ENCODE results near the gene DYNC1I1. TPM values are rescaled to one million over a fixed set of nuclear protein-coding genes. Genes with fewer than 3 reads are reported as not detected.

Gene DYNC1I1
- total and polyA plus RNA-seq, 2 experiments from 2014 or later, result 20.6 to 24.4 TPM

DNA sequence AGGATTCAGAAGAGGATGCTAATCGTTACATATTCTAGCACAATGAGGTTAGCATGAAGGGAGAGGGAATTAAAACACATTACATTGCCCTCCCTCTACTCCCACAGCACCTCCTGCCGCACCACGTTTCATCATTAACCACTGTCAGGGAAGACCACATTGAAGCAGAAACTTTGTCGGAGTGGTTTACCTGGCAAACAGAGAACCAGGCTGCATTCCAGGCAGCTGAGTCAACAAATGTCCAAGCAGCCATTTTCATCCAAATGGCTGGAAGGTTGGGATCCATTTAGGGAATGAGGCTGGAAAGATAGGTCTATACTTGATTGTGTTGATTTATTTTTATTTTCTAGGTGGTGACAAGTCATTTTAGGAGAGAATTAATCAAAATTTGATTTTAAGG is 273.6 kb downstream of the DYNC1I1 start:
- DNase-seq (ENCODE audit: low read depth in 1 of 2, low spot score in 1 of 2), result no peak

GRCh38 chr7:96052289-96052688 is 279.9 kb downstream of the DYNC1I1 start:
- no peak for DNase-seq (ENCODE audit: low read depth in 1 of 2, low spot score in 1 of 2)
- no peak overlapping the region for H3K4me3 ChIP-seq
- no peak for TF ChIP-seq CTCF (IDR thresholded peaks at IDR 0.05; ENCODE audit: low read depth, low read length)
- H3K9me3 ChIP-seq (ENCODE audit: low read depth), result no peaks in the 10 kb centered on the region
- H3K27me3 ChIP-seq, result no peaks in the 10 kb centered on the region
- H3K27ac ChIP-seq, result no peak overlapping the region
- no peaks in the 10 kb centered on the region for H3K4me1 ChIP-seq (ENCODE audit: low read depth)
- no peaks in the 10 kb centered on the region for H3K36me3 ChIP-seq

More for the DNA sequence above, 273.6 kb downstream of the DYNC1I1 start:
- Histone ChIP-seq H3K27ac (no peak overlapping the region), H3K9me3 (ENCODE audit: low read depth) (no peaks in the 10 kb centered on the region), H3K4me3 (no peak overlapping the region), H3K36me3 (no peaks in the 10 kb centered on the region), H3K27me3 (no peaks in the 10 kb centered on the region), H3K4me1 (ENCODE audit: low read depth) (no peaks in the 10 kb centered on the region)
- TF ChIP-seq CTCF (IDR thresholded peaks at IDR 0.05; ENCODE audit: low read depth, low read length), result no peak

DNA sequence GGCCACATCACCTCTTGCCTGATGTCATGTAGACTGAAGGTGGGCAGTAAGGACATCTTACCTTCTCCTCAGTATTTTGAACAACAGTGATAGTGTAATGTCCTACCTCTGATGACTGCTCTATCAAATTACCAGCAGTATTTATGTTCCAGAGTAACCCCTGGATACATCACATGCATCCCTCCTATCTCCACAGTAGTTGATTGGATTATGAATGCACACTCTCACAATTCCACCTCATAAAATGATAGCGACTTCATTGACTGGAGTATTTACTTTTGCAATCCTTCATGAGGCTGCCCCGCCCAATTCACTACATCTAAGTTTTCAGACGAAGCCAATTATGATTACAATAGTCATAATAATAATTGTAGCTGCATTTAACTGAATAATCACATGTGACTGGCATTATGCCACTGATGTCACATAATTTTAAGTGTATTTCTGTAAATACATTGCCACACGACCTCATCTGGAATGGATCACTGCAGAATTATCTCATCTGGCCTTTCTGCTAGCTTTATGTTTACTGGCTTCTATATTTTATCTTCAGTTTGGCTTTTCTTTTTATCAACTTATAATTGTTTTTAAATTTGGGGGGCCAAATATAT is 280.6 kb downstream of the DYNC1I1 start:
- H3K4me1 ChIP-seq (ENCODE audit: low read depth), result no peaks in the 10 kb centered on the region
- H3K27ac ChIP-seq, result no peak overlapping the region
- H3K4me3 ChIP-seq, result no peak overlapping the region
- no peaks in the 10 kb centered on the region for H3K36me3 ChIP-seq
- DNase-seq (ENCODE audit: low read depth in 1 of 2, low spot score in 1 of 2), result no peak
- H3K9me3 ChIP-seq (ENCODE audit: low read depth), result no peaks in the 10 kb centered on the region
- no peak for TF ChIP-seq CTCF (IDR thresholded peaks at IDR 0.05; ENCODE audit: low read depth, low read length)
- H3K27me3 ChIP-seq, result no peaks in the 10 kb centered on the region

DNA sequence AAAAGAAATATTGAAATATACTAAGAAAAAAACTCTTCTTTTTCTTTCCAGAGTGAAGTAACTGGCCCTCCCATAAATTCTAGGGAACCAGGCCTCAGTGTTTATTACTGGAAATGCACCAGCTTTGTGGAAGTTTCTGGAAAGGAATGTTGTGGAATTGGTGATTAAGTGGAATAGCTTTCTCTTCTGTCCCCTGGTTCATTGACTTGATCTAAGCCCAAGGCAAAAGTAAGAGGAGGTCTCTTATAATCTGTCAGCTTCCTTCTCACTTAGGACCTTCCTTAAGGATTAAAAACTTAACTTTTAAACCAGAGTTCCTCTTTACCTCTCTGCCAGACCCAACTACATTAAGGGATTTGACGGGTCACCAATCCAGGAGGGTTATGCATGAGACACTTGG is 283.4 kb downstream of the DYNC1I1 start:
- no peaks in the 10 kb centered on the region for H3K27me3 ChIP-seq
- H3K4me3 ChIP-seq, result no peak overlapping the region
- no peak overlapping the region for H3K27ac ChIP-seq
- no peaks in the 10 kb centered on the region for H3K36me3 ChIP-seq
- H3K4me1 ChIP-seq (ENCODE audit: low read depth), result no peaks in the 10 kb centered on the region
- H3K9me3 ChIP-seq (ENCODE audit: low read depth), result no peaks in the 10 kb centered on the region
- DNase-seq (ENCODE audit: low read depth in 1 of 2, low spot score in 1 of 2), result no peak
- no peak for TF ChIP-seq CTCF (IDR thresholded peaks at IDR 0.05; ENCODE audit: low read depth, low read length)

GRCh38 chr7:96059075-96059474 is 286.7 kb downstream of the DYNC1I1 start:
- no peak overlapping the region for H3K27ac ChIP-seq

More at GRCh38 chr7:96059075-96059474, 286.7 kb downstream of the DYNC1I1 start:
- no peak for DNase-seq (ENCODE audit: low read depth in 1 of 2, low spot score in 1 of 2)
- TF ChIP-seq CTCF (IDR thresholded peaks at IDR 0.05; ENCODE audit: low read depth, low read length), result no peak
- no peaks in the 10 kb centered on the region for H3K4me1 ChIP-seq (ENCODE audit: low read depth)
- H3K27me3 ChIP-seq, result no peaks in the 10 kb centered on the region
- H3K9me3 ChIP-seq (ENCODE audit: low read depth), result no peaks in the 10 kb centered on the region
- H3K4me3 ChIP-seq, result no peak overlapping the region
- no peaks in the 10 kb centered on the region for H3K36me3 ChIP-seq
